ENCODE measurements around the gene FBXW7.
A peak's percentile ranks its signal among the peaks of the same experiment; 100 is the strongest.

FBXW7 gene

DNA sequence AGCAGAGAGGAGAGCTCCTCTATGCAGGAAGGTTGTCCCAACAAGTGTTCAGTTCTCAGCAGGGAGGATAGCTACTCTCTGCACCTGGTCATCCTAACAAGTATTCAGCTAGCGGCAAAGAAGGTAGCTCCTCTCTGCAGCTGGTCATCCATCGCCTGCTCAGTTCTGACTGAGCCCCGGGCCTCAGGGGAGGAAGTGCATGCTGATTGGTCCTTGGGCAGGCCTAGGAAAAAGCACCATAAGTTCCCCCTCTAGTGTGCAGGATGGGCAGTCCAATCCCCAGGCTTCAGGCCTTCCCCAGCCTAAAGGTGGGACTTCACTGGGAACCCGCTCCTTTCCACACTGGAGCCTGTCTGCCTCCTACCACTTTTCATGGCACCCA is 4.4 kb upstream of the FBXW7 start:
- TF ChIP-seq TAF1 (IDR thresholded peaks at IDR 0.05; ENCODE audit: borderline replicate concordance, insufficient read depth, low read length) = no peak
- TF ChIP-seq FOXP2 (optimal IDR thresholded peaks at IDR 0.05; ENCODE audit: borderline replicate concordance, extremely low read depth, extremely low read length, insufficient read depth) = no peak
- TF ChIP-seq POLR2AphosphoS5 (IDR thresholded peaks at IDR 0.05; ENCODE audit: low read depth, low read length) = no peak
- TF ChIP-seq SIN3A (IDR thresholded peaks at IDR 0.05; ENCODE audit: borderline replicate concordance, insufficient read depth, low read length) = no peak
- no peak for TF ChIP-seq REST (IDR thresholded peaks at IDR 0.05; ENCODE audit: insufficient read depth in 1 of 2, low read depth in 2 of 2, low read length in 2 of 2)

DNA sequence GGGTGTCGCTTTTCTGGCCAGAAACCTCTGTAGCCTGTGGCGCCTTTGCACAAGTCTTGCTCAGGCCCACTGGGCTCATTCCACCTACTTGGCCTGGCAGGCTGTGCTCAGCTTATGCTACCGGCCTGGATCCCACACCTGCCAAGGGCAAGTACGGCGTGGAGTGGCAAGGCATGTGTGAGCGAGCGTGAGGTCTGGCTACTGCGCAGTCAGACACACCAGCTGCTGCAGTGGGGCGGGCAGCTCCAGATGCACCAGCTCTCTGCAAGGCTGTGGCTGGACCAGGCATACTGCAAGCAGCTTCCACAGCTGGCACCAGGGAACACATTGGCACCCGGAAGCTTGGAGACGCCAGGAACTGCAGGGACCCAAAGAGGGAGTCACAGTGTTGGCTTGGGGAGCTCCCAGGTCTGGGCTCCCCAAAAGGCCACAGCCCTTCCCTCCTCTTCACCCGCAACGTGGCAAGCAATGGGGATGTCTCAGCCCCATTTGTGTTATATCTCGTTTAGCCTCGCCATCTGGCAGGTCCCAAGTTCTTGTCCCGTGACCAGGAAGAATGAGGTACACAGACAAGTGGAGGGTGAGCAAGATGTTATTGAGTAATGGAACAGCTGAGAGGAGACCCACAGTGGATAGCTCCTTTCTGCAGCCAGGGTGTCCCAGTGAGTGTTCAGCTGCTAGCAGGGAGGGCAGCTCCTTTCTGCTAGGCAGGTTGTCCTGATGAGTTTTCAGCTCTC is 3.8 kb upstream of the FBXW7 start:
- no peak for TF ChIP-seq REST (IDR thresholded peaks at IDR 0.05; ENCODE audit: insufficient read depth in 1 of 2, low read depth in 2 of 2, low read length in 2 of 2)
- no peak for TF ChIP-seq POLR2AphosphoS5 (IDR thresholded peaks at IDR 0.05; ENCODE audit: low read depth, low read length)
- TF ChIP-seq FOXP2 (optimal IDR thresholded peaks at IDR 0.05; ENCODE audit: borderline replicate concordance, extremely low read depth, extremely low read length, insufficient read depth) = no peak
- no peak for TF ChIP-seq TAF1 (IDR thresholded peaks at IDR 0.05; ENCODE audit: borderline replicate concordance, insufficient read depth, low read length)
- no peak for TF ChIP-seq SIN3A (IDR thresholded peaks at IDR 0.05; ENCODE audit: borderline replicate concordance, insufficient read depth, low read length)

- TF ChIP-seq FOXP2 (optimal IDR thresholded peaks at IDR 0.05; ENCODE audit: borderline replicate concordance, extremely low read depth, extremely low read length, insufficient read depth) (no peak), REST (IDR thresholded peaks at IDR 0.05; ENCODE audit: insufficient read depth in 1 of 2, low read depth in 2 of 2, low read length in 2 of 2) (no peak), SIN3A (IDR thresholded peaks at IDR 0.05; ENCODE audit: borderline replicate concordance, insufficient read depth, low read length) (no peak), TAF1 (IDR thresholded peaks at IDR 0.05; ENCODE audit: borderline replicate concordance, insufficient read depth, low read length) (no peak), POLR2AphosphoS5 (IDR thresholded peaks at IDR 0.05; ENCODE audit: low read depth, low read length) (no peak)
These were observed 2.0 kb upstream of the FBXW7 start for GRCh38 chr4:152537881-152538280.

GRCh38 chr4:152536545-152537182 is 772 bp upstream of the FBXW7 start:
- TF ChIP-seq FOXP2 (optimal IDR thresholded peaks at IDR 0.05; ENCODE audit: borderline replicate concordance, extremely low read depth, extremely low read length, insufficient read depth) = no peak
- 0 out of 2 replicates have a peak, but pooled peaks have one; percentile 11 for TF ChIP-seq SIN3A (IDR thresholded peaks at IDR 0.05; ENCODE audit: borderline replicate concordance, insufficient read depth, low read length)
- no peak for TF ChIP-seq POLR2AphosphoS5 (IDR thresholded peaks at IDR 0.05; ENCODE audit: low read depth, low read length)

GRCh38 chr4:152535360-152535902 is 461 bp downstream of the FBXW7 start:
- TF ChIP-seq FOXP2 (optimal IDR thresholded peaks at IDR 0.05; ENCODE audit: borderline replicate concordance, extremely low read depth, extremely low read length, insufficient read depth) = no peak
- TF ChIP-seq TAF1 (IDR thresholded peaks at IDR 0.05; ENCODE audit: borderline replicate concordance, insufficient read depth, low read length) = no peak
- no peak for TF ChIP-seq POLR2AphosphoS5 (IDR thresholded peaks at IDR 0.05; ENCODE audit: low read depth, low read length)
- TF ChIP-seq REST (IDR thresholded peaks at IDR 0.05; ENCODE audit: insufficient read depth in 1 of 2, low read depth in 2 of 2, low read length in 2 of 2) = no peak
- no peak for TF ChIP-seq SIN3A (IDR thresholded peaks at IDR 0.05; ENCODE audit: borderline replicate concordance, insufficient read depth, low read length)

All from PFSK-1 (cell line).